Activated naive CD4-positive, alpha-beta T cell (primary cell): Measurements from ENCODE around the gene DPYSL5.
"Not testable (repeated sequence)": the region's sequence is repeated elsewhere in the genome, so short reads cannot be mapped to it uniquely, and the experiment has no call there.

Experiments used
- DNase-seq, 4 experiments: peaks; one replicate each; lab custom pipeline; 2025; lab: John Stamatoyannopoulos, UW

DPYSL5 gene

GRCh38 chr2:26875065-26875634 lies 27.2 kb downstream of the DPYSL5 start:
- no peak for DNase-seq

GRCh38 chr2:26875808-26876207 lies 27.9 kb downstream of the DPYSL5 start:
- DNase-seq: no peak

- no peak for DNase-seq
These were observed 28.3 kb downstream of the DPYSL5 start for GRCh38 chr2:26876260-26876659.

DNA sequence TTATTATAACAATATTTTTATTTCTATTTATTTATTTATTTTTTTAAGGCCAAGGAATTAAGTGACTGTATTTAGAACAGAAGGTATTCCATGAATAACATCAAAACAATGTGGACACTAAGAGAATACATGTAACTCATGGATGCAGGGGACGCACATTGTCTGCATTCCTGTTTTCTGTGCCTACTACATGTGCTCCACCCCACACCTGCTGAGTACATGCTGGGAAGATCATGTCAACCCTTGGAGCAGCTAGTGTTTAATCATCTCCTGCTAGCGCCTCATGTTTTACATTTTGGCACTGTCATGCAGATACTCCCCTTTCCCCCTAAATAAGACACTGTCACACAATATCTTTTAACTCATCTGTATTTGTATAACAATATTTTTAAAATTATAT lies 29.3 kb downstream of the DPYSL5 start:
- DNase-seq: no peak

- no peak for DNase-seq
These were observed 32.2 kb downstream of the DPYSL5 start for GRCh38 chr2:26880161-26880560.

DNA sequence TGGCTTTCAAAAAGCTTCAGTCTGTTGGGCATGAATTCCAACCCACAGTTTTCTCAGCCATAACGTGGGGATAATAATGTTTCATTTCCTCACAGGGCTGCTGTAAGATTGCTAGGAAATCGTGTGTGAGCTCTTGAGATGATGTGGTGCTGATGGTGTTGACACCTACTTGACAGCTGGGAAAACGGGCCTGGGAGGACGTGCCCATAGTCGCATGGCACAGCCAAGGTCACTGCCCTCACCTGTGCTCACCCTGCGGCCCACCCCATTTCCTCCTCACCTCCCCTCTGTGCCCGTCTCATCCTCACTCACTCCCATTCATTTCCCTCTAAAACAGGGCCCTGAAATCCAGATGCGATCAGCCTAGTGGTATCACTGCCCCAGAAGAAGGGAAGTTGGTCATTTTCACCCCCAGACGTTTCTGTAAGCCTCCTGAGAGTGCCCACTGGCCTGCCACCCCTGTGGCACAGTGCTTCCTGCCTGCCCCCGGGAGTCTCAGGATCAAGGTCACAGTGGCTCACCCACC lies 33.0 kb downstream of the DPYSL5 start:
- DNase-seq: no peak

DNA sequence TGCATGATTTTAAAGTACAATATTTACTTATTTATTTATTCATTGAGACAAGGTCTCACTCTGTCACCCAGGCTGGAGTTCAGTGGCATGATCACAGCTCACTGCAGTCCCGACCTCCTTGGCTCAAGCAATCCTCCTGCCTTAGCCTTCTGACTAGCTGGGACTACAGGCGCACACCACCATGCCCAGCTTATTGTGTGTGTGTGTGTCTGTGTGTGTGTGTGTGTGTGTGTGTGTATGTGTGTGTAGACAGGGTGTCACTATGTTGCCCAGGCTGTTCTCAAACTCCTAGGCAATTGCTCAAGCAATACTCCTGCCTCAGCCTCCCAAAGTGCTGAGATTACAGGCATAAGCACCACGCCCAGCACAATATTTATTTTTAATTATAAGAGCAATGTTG lies 34.3 kb downstream of the DPYSL5 start:
- DNase-seq: not testable (repeated sequence)

DNA sequence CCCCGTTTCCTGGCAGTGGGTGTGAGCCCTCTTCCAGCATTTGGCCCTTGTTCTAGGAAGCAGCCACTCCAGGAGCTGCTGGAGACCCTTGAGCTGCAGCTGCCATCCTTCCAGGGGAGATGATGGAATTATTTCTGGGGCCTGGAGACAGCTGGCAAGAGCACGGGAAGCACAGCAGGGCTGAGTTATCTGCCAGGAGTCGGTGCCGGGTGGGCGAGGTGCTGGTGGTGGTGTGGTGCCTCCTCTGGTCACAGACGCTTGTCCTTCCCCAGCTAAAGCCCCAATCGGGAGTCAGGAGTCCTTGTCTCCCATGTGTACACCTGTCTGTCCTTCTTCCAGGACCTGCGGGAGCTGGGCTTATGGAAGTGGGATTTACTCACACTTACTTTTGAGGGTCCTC lies 36.0 kb downstream of the DPYSL5 start:
- DNase-seq: no peak

DNA sequence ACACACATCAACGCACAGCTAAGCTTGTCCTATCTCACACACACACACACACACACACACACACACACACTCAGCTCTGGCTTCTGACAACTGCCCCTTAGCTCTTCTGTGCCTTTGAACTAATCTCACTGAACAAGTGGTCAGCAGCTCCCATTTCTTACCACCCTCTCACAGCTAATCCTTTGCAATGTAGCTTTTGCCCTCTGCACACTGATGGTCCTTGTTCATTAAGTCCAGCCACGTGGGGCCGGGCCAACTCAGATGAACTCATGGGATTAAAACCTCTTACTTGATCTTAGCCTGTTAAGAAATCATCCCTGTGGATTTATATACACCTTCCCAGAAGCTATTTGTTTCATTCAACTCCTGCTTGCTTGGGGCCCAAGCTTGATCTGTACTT lies 36.6 kb downstream of the DPYSL5 start:
- no peak for DNase-seq

DNA sequence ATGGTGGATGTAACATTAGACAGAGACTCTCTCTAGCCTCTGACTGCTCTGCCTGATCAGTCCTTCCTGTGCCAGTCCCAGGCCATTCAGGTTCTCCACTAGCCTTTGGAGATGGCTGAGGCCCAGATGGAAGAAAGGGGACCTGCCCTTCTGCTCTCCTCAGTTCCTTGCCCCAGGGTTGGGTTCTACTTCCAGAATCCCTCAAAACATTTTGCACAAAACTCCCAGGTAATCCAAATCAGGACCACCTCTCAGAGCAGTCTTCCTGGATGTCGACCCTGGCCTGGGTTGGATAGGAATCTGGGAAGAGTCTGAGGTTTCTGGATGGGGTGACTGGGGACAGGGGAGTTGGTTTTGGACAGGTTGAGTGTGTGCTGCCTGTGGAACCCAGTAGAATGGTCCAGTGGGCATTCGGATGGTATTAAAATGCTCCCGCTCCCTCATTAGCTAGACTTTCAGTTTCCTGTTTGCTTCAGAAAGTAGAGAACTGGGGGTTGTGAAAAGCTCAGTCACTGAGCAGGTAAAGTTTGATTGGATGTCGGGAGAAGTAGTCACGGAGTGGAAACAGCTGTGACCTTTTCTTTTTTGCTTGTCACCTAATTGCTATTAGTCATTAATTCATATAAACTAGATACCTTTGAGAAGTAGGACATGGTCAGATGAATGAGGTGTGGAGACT lies 37.9 kb downstream of the DPYSL5 start:
- DNase-seq: no peak

- DNase-seq: no peak
These were observed 38.8 kb downstream of the DPYSL5 start for GRCh38 chr2:26886736-26887135.

GRCh38 chr2:26887151-26887550 lies 39.2 kb downstream of the DPYSL5 start:
- no peak for DNase-seq

- DNase-seq: no peak
These were observed 41.9 kb downstream of the DPYSL5 start for GRCh38 chr2:26889796-26890195.

GRCh38 chr2:26890341-26891000 lies 42.5 kb downstream of the DPYSL5 start:
- DNase-seq: no peak

DNA sequence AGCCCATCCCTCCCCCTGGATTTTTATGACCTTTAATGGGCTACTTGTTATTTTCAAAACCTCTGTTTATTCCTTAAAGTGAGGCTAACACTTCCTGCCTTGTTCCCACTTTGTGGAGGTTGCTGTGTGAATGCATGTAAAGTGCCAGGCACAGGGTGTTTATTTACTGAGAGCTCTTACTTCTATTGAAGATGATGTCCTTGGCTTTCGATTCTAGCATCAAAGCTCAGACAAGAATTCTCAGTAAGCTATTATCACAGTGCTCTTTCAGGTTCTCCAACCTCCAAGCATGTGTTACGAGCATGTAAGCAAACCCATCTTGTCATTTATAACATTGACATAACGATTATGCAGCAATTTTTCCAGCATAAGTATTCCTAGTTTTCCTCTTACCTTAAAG lies 44.2 kb downstream of the DPYSL5 start:
- no peak for DNase-seq

DNA sequence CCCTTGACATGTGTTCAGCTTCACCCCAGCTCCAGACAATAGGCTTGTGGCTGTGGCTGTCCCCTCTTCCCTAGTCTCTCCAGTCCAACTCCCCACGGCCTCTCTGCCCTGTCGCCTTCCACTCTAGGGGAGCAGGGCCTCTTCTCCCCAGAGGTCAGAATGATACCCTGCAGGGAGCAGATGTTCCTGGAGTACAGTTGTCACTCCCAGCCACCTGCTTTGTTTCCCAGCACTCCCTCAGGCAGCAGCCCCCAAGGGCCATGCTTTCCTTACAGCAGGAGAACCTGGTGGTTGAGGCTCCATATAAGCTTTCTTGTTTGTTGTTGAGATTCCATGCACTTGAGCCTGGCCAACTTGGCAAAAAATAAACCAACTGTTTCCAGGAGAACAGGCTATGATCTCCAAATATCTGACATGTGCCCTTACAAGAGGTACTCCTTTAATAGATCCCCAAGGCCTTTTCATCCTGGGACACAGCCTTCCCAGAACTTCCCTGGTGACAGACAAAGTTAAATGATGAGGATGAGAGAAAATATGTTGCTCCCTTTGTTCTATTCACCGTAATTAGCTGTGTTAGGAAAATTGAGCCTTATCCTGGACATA lies 45.1 kb downstream of the DPYSL5 start:
- no peak for DNase-seq

- DNase-seq: no peak
These were observed 46.2 kb downstream of the DPYSL5 start for GRCh38 chr2:26894136-26894535.

GRCh38 chr2:26897807-26898479 lies 50.0 kb downstream of the DPYSL5 start:
- DNase-seq: no peak

DNA sequence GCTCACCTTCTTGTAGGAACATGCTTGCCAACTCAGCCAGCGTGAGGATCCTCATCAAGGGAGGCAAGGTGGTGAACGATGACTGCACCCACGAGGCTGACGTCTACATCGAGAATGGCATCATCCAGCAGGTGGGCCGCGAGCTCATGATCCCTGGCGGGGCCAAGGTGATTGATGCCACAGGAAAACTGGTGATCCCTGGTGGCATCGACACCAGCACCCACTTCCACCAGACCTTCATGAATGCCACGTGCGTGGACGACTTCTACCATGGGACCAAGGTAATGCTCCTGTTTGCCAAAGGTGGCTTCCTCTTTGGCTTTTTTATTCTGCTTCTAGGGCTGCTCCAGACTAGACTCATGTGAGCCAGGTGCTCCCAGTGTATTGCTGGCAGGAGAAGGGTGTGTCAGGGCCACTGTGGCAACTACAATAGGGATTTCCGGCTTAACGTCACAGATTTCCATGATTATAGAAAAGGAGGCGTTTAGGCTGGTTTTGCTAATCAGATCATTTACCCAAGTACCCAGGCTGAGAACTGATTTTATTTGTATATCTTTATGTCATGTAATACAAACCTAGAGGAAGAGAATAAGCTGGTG lies 50.6 kb downstream of the DPYSL5 start:
- DNase-seq: no peak

DNA sequence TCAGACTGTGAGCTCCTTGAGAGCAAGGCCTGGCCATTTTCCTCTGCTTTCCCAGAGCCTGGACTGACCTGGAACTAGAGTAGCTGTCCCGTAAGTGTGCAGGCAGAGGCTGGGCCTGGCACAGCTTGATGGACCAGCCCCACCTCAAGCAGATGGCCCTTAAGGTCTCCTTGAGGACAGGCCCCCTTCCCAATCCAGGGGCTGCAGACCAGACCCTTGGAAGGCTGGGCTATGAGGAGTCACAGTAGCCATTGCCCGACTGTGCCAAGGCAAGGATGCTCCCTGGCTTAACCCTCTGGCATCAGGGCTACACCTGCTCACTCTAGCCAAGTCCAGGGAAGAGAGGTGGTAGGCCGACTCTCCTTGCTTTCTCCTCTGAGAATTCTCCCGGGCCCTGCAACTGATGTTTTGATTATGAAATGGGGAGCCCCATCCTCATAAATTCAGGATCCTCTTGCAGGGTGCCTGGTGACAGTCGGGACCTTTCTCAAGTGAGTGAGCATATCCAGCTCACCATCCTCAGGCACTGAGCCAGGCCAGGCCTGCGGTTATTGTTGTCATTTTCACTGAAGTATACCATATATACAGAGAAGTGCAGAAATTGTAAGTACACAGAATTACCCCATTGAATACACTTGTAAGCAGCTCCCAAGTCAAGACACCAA lies 51.7 kb downstream of the DPYSL5 start:
- no peak for DNase-seq

- no peak for DNase-seq
These were observed 52.9 kb downstream of the DPYSL5 start for GRCh38 chr2:26900831-26901321.
